ENCODE measurements around the gene CDA.

CDA gene

GRCh38 chr1:20666146-20666545, 77.2 kb downstream of the CDA start:
- CTCF ChIA-PET, result interaction anchor here (0.8 to 1.8 kb wide), 4 partner anchors 9 to 143 kb away, joined by 3 to 7 read pairs (median 4); no protein-coding TSS in a partner anchor
- DNase-seq (ENCODE audit: low read depth, low spot score), result no peak
- POLR2A ChIA-PET, result no interaction called here
- no peak for TF ChIP-seq CTCF (IDR thresholded peaks at IDR 0.05; ENCODE audit: insufficient read depth, low read length, missing control alignments)
- H3K4me3 ChIP-seq (ENCODE audit: low read depth, low read length), result no peak overlapping the region

GRCh38 chr1:20666804-20667203, 77.9 kb downstream of the CDA start:
- DNase-seq (ENCODE audit: low read depth, low spot score), result no peak
- ChIA-PET POLR2A (interaction anchor here (0.6 kb wide), 1 partner anchor 534 kb away, joined by 3 read pairs; no protein-coding TSS in a partner anchor), CTCF (interaction anchor here (0.9 to 1.8 kb wide), 2 partner anchors 29 to 92 kb away, joined by 3 to 7 read pairs; no protein-coding TSS in a partner anchor)
- no peak for TF ChIP-seq CTCF (IDR thresholded peaks at IDR 0.05; ENCODE audit: insufficient read depth, low read length, missing control alignments)
- no peak overlapping the region for H3K4me3 ChIP-seq (ENCODE audit: low read depth, low read length)
